Measurements from ENCODE around the gene RGS6. TPM values are rescaled to one million over a fixed set of nuclear protein-coding genes. Genes with fewer than 3 reads are reported as not detected.

Gene RGS6
- total and polyA plus RNA-seq, 2 experiments from 2014 or later: not detected

DNA sequence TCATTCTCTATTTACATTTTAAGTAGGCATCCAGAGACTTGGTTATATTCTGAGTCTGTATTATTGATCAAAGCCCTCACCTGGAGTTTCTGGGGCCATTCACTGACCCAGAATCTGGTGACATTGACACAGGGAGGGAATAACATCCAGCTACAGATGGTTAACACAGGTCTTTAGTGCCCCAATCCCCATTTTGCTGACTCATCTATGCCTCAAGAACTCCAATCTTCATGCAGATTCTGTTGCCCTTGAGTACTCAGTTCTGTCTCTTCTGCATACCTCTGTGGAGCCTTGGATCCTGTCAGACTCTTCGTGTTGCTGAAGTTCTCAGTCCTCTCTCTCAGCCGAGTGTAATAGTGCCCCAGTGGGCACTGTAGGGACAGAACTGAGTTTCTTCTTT lies 208.9 kb downstream of the RGS6 start:
- Histone ChIP-seq H3K36me3 (ENCODE audit: low read depth) (no peaks in the 10 kb centered on the region), H3K4me2 (ENCODE audit: unreplicated experiment) (no peak overlapping the region), H4K20me1 (ENCODE audit: insufficient read depth) (no peaks in the 10 kb centered on the region), H3K27ac (no peak overlapping the region), H3F3A (ENCODE audit: insufficient read depth) (no peaks in the 10 kb centered on the region), H3K9ac (no peak overlapping the region), H3K4me3 (no peak overlapping the region), H3K4me1 (ENCODE audit: insufficient read depth) (no peaks in the 10 kb centered on the region), H3K27me3 (replicated peaks; ENCODE audit: insufficient read depth) (no peaks in the 10 kb centered on the region), H3K9me2 (ENCODE audit: insufficient read depth) (no peaks in the 10 kb centered on the region), H2AFZ (no peak overlapping the region), H3K9me3 (ENCODE audit: low read depth) (no peaks in the 10 kb centered on the region), H3K79me2 (ENCODE audit: insufficient read depth) (no peaks in the 10 kb centered on the region)
- TF ChIP-seq EZH2phosphoT487 (IDR thresholded peaks at IDR 0.05; ENCODE audit: insufficient read depth, low read depth) (no peak), EZH2 (IDR thresholded peaks at IDR 0.05; ENCODE audit: insufficient read depth, poor library complexity, severe bottlenecking) (no peak)
- no peak for DNase-seq
- in situ Hi-C loops (cut with MboI): no loop called here
- 2 to 4% methylated on average over 2 of the region's 2 CpGs for WGBS, 2 experiments (ENCODE audit: low coverage in 1 of 2, low lambda C conversion rate in 2 of 2, missing lambda C conversion rate in 2 of 2)

DNA sequence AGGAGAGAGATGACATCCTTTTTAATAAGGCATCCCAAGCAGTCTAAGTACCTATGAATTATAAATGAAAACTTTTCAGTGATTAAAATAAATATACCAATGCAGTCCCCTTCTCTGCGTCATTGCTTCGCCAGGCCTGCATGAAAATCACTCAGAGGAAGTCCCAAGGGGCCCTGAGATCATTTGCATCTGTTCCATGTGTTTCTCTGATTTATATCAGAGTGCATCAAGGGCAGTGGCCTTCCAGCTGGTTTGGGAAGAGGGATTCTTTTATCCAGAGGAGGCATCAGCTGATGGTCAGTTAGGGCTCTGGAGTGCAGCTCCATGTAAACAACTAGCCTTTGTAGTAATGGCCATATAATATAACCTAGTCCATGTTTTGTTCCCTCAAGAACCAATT lies 210.1 kb downstream of the RGS6 start:
- Histone ChIP-seq H3K4me3 (no peak overlapping the region), H3F3A (ENCODE audit: insufficient read depth) (no peaks in the 10 kb centered on the region), H4K20me1 (ENCODE audit: insufficient read depth) (no peaks in the 10 kb centered on the region), H3K27ac (no peak overlapping the region), H3K4me1 (ENCODE audit: insufficient read depth) (no peaks in the 10 kb centered on the region), H3K9me3 (ENCODE audit: low read depth) (no peaks in the 10 kb centered on the region), H2AFZ (no peak overlapping the region), H3K4me2 (ENCODE audit: unreplicated experiment) (no peak overlapping the region), H3K9ac (no peak overlapping the region), H3K27me3 (replicated peaks; ENCODE audit: insufficient read depth) (no peaks in the 10 kb centered on the region), H3K9me2 (ENCODE audit: insufficient read depth) (no peaks in the 10 kb centered on the region), H3K79me2 (ENCODE audit: insufficient read depth) (no peaks in the 10 kb centered on the region), H3K36me3 (ENCODE audit: low read depth) (no peaks in the 10 kb centered on the region)
- TF ChIP-seq EZH2 (IDR thresholded peaks at IDR 0.05; ENCODE audit: insufficient read depth, poor library complexity, severe bottlenecking) (no peak), EZH2phosphoT487 (IDR thresholded peaks at IDR 0.05; ENCODE audit: insufficient read depth, low read depth) (no peak)
- in situ Hi-C loops (cut with MboI): no loop called here
- DNase-seq: no peak
- WGBS, 2 experiments (ENCODE audit: low coverage in 1 of 2, low lambda C conversion rate in 2 of 2, missing lambda C conversion rate in 2 of 2): 10 to 13% methylated on average over 2 of the region's 2 CpGs

DNA sequence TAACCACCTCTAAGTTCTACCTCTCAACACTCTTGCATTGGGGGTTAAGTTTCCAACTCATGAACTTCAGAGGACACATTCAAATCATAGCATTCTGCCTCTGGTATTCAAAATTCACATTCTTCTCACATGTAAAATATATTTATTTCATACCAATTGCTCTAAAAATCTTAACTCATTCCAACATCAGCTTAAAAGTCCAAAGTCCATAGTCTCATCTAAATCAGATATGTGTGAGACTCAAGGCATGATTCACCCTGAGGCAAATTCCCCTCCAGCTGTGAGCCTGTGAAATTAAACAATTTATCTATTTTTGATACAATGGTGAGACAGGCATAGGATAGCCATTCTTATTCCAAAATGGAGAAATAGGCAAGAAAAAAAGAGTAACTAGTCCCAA lies 214.0 kb downstream of the RGS6 start:
- no peaks in the 10 kb centered on the region for H3K9me2 ChIP-seq (ENCODE audit: insufficient read depth)
- in situ Hi-C loops (cut with MboI): no loop called here
- H3K9ac ChIP-seq: no peak overlapping the region
- H3K27ac ChIP-seq: no peak overlapping the region
- DNase-seq: no peak
- TF ChIP-seq EZH2phosphoT487 (IDR thresholded peaks at IDR 0.05; ENCODE audit: insufficient read depth, low read depth) (no peak), EZH2 (IDR thresholded peaks at IDR 0.05; ENCODE audit: insufficient read depth, poor library complexity, severe bottlenecking) (no peak)
- no peak overlapping the region for H3K4me3 ChIP-seq
- H2AFZ ChIP-seq: no peak overlapping the region
- no peaks in the 10 kb centered on the region for H4K20me1 ChIP-seq (ENCODE audit: insufficient read depth)
- H3K4me1 ChIP-seq (ENCODE audit: insufficient read depth): no peaks in the 10 kb centered on the region
- H3K79me2 ChIP-seq (ENCODE audit: insufficient read depth): no peaks in the 10 kb centered on the region
- H3K27me3 ChIP-seq (replicated peaks; ENCODE audit: insufficient read depth): no peaks in the 10 kb centered on the region
- H3K36me3 ChIP-seq (ENCODE audit: low read depth): no peaks in the 10 kb centered on the region
- no peaks in the 10 kb centered on the region for H3F3A ChIP-seq (ENCODE audit: insufficient read depth)
- H3K9me3 ChIP-seq (ENCODE audit: low read depth): no peaks in the 10 kb centered on the region
- H3K4me2 ChIP-seq (ENCODE audit: unreplicated experiment): no peak overlapping the region

DNA sequence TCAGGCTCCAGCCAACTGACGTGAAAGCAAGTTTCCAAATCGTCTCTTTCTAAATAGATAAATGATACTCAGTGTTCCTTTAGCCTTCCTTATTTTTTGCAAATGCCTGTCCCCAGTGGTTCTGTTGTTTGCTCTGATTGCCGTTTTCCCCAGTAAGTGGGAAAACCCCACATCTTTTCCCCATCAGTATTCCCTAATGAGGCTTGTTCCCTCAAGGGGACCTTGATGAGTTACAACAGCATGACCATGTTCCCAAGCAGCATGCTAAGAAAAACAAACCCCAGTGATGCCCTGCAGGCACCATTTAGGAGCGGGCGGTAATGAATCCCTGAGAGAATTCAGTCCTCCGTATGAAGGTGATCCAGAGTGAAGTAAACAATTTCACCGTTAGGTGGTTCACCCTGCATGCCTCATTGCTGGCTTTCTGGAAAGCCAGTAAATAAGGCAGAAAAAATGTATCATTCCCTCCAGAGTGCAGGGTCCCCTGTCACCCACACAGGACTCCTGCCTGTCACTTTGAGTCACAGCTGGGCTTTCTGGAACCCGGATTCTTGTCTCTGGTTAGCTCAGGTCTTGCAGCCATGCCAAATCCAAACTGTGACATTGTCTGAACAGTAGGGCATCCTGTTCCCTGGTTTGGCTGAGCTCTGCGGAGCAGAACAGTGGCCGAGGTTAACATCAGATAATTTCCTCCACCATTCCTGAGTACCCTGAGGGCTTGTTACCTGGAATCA lies 222.6 kb downstream of the RGS6 start:
- no peak for DNase-seq
- no peaks in the 10 kb centered on the region for H3K36me3 ChIP-seq (ENCODE audit: low read depth)
- H3K4me1 ChIP-seq (ENCODE audit: insufficient read depth): no peaks in the 10 kb centered on the region
- no peak overlapping the region for H2AFZ ChIP-seq
- H3K27me3 ChIP-seq (replicated peaks; ENCODE audit: insufficient read depth): no peaks in the 10 kb centered on the region
- no peak overlapping the region for H3K4me3 ChIP-seq
- no peak overlapping the region for H3K4me2 ChIP-seq (ENCODE audit: unreplicated experiment)
- H3K27ac ChIP-seq: no peak overlapping the region
- no peaks in the 10 kb centered on the region for H3K9me2 ChIP-seq (ENCODE audit: insufficient read depth)
- H3F3A ChIP-seq (ENCODE audit: insufficient read depth): no peaks in the 10 kb centered on the region
- H3K79me2 ChIP-seq (ENCODE audit: insufficient read depth): no peaks in the 10 kb centered on the region
- in situ Hi-C loops (cut with MboI): no loop called here
- no peaks in the 10 kb centered on the region for H3K9me3 ChIP-seq (ENCODE audit: low read depth)
- TF ChIP-seq EZH2 (IDR thresholded peaks at IDR 0.05; ENCODE audit: insufficient read depth, poor library complexity, severe bottlenecking): no peak
- no peak for TF ChIP-seq EZH2phosphoT487 (IDR thresholded peaks at IDR 0.05; ENCODE audit: insufficient read depth, low read depth)
- no peaks in the 10 kb centered on the region for H4K20me1 ChIP-seq (ENCODE audit: insufficient read depth)
- H3K9ac ChIP-seq: no peak overlapping the region
- WGBS, 2 experiments (ENCODE audit: low coverage in 1 of 2, low lambda C conversion rate in 2 of 2, missing lambda C conversion rate in 2 of 2): 38 to 43% methylated on average over 10 of the region's 10 CpGs
